ENCODE results near the gene NECTIN1.

NECTIN1 gene

GRCh38 chr11:119669487-119669886, 59.5 kb downstream of the NECTIN1 start:
- no peak for TF ChIP-seq CTCF (IDR thresholded peaks at IDR 0.05)
- H3K9me3 ChIP-seq = no peaks in the 10 kb centered on the region
- H3K27me3 ChIP-seq = no peaks in the 10 kb centered on the region
- H3K4me1 ChIP-seq (ENCODE audit: control insufficient read depth in 1 of 2, insufficient read depth in 1 of 2, low read depth in 1 of 2, low read length in 1 of 2) = peaks cover 20 to 30% of the 10 kb centered on the region in 2 experiments
- H3K36me3 ChIP-seq = peaks cover 59% of the 10 kb centered on the region
- H3K4me3 ChIP-seq (ENCODE audit: low read depth in 1 of 2, low read length in 1 of 2) = no peak overlapping the region
- H3K27ac ChIP-seq = no peak overlapping the region

- H3K27ac ChIP-seq = peak overlapping the region; percentile 5
- no peaks in the 10 kb centered on the region for H3K27me3 ChIP-seq
- H3K9me3 ChIP-seq = no peaks in the 10 kb centered on the region
- H3K4me1 ChIP-seq (ENCODE audit: control insufficient read depth in 1 of 2, insufficient read depth in 1 of 2, low read depth in 1 of 2, low read length in 1 of 2) = peaks cover 12 to 21% of the 10 kb centered on the region in 2 experiments
- no peak for TF ChIP-seq CTCF (IDR thresholded peaks at IDR 0.05)
- H3K36me3 ChIP-seq = peaks cover 64% of the 10 kb centered on the region
- H3K4me3 ChIP-seq (ENCODE audit: low read depth in 1 of 2, low read length in 1 of 2) = no peak overlapping the region
Observed at GRCh38 chr11:119668676-119669075, 60.3 kb downstream of the NECTIN1 start.

- Histone ChIP-seq H3K4me1 (ENCODE audit: control insufficient read depth in 1 of 2, insufficient read depth in 1 of 2, low read depth in 1 of 2, low read length in 1 of 2) (peaks cover 6 to 13% of the 10 kb centered on the region in 2 experiments), H3K27ac (no peak overlapping the region), H3K27me3 (no peaks in the 10 kb centered on the region), H3K4me3 (ENCODE audit: low read depth in 1 of 2, low read length in 1 of 2) (no peak overlapping the region), H3K36me3 (peaks cover 68% of the 10 kb centered on the region), H3K9me3 (no peaks in the 10 kb centered on the region)
- peak; percentile 80 for TF ChIP-seq CTCF (IDR thresholded peaks at IDR 0.05)
Observed at GRCh38 chr11:119666463-119667131, 62.4 kb downstream of the NECTIN1 start.

GRCh38 chr11:119666061-119666460, 62.9 kb downstream of the NECTIN1 start:
- H3K27me3 ChIP-seq = no peaks in the 10 kb centered on the region
- H3K27ac ChIP-seq = no peak overlapping the region
- TF ChIP-seq CTCF (IDR thresholded peaks at IDR 0.05) = no peak
- no peak overlapping the region for H3K4me3 ChIP-seq (ENCODE audit: low read depth in 1 of 2, low read length in 1 of 2)
- H3K36me3 ChIP-seq = peaks cover 72% of the 10 kb centered on the region
- peaks cover 6 to 13% of the 10 kb centered on the region in 2 experiments for H3K4me1 ChIP-seq (ENCODE audit: control insufficient read depth in 1 of 2, insufficient read depth in 1 of 2, low read depth in 1 of 2, low read length in 1 of 2)
- H3K9me3 ChIP-seq = no peaks in the 10 kb centered on the region

GRCh38 chr11:119664701-119665420, 64.1 kb downstream of the NECTIN1 start:
- Histone ChIP-seq H3K4me3 (ENCODE audit: low read depth in 1 of 2, low read length in 1 of 2) (no peak overlapping the region), H3K27me3 (no peaks in the 10 kb centered on the region), H3K27ac (no peak overlapping the region), H3K9me3 (no peaks in the 10 kb centered on the region), H3K4me1 (ENCODE audit: control insufficient read depth in 1 of 2, insufficient read depth in 1 of 2, low read depth in 1 of 2, low read length in 1 of 2) (peaks cover 6 to 11% of the 10 kb centered on the region in 2 experiments), H3K36me3 (peaks cover 82% of the 10 kb centered on the region)
- no peak for TF ChIP-seq CTCF (IDR thresholded peaks at IDR 0.05)

Measured in neutrophil (primary cell).